Breast epithelium (tissue), 4 donors: ENCODE measurements around the gene EPHA5. TPM values are rescaled to one million over a fixed set of nuclear protein-coding genes. Genes with fewer than 3 reads are reported as not detected.

Experiments
- DNase-seq, 2 donors: peaks; one replicate each; pipeline ENCODE4 v3.0.0-alpha.2; 2019; ENCODE audit warnings: low spot score in 2 of 2
- H3K27ac ChIP-seq, 2 donors: fragments of 200-600 bp; sonication (generic) in 1 of 2; one replicate each; pipeline ENCODE4 v1.5.1; 2016 to 2019; ENCODE audit warnings: mild to moderate bottlenecking in 1 of 2
- H3K27me3 ChIP-seq, 2 donors: fragments of 200-600 bp; sonication (generic) in 1 of 2; one replicate each; pipeline versions ENCODE4 v1.5.1 to v1.6.0; 2017 to 2019; ENCODE audit warnings: control low read depth in 1 of 2, mild to moderate bottlenecking in 1 of 2
- H3K36me3 ChIP-seq: fragments of 200-600 bp; one replicate; pipeline ENCODE4 v1.5.1; 2019
- H3K4me1 ChIP-seq, 2 donors: fragments of 200-600 bp; sonication (generic); one replicate each; pipeline ENCODE4 v1.5.1; 2016 to 2019; ENCODE audit warnings: control low read depth in 1 of 2
- H3K4me3 ChIP-seq, 3 donors: fragments of 200-600 bp; sonication (generic); 1 replicate in 2 of 3; 2 replicates in 1 of 3; pipeline ENCODE4 v1.5.1; 2016 to 2019; ENCODE audit warnings: mild to moderate bottlenecking in 3 of 3, moderate library complexity in 2 of 3
- H3K9me3 ChIP-seq, 2 donors: fragments of 200-600 bp; sonication (generic) in 1 of 2; one replicate each; pipeline ENCODE4 v1.5.1; 2016 to 2019; ENCODE audit warnings: control low read depth in 1 of 2
- POLR2A ChIP-seq: fragments of 450-650 bp; IDR thresholded peaks from one replicate; pipeline ENCODE4 v1.6.1; 2016; ENCODE audit warnings: antibody characterized with exemption, mild to moderate bottlenecking, moderate library complexity
- POLR2AphosphoS5 ChIP-seq, 3 donors: sonication (generic); formaldehyde crosslinking; IDR thresholded peaks; one replicate each; pipeline ENCODE4 v1.6.1; 2017; ENCODE audit warnings: antibody characterized with exemption in 3 of 3
- intact Hi-C: fragments of 100-400 bp; cut with DNase I; formaldehyde crosslinking; loops from one replicate; pipeline ENCODE4 v1.15.1; 2023; ENCODE audit warnings: low total_unique reads
- total RNA-seq, 3 donors: library from RNA; depleted of rRNA; stranded (reverse); fragments of >200 nt; gene quantifications; one replicate each; pipeline ENCODE4 v1.1.0, GENCODE V29; 2016
- TF ChIP-seq, protein P1 (sequence below), 3 donors: fragments of 450-650 bp; IDR thresholded peaks; one replicate each; pipeline ENCODE4 v1.5.1; 2016 to 2017; ENCODE audit warnings: antibody characterized with exemption in 3 of 3, mild to moderate bottlenecking in 3 of 3, moderate library complexity in 3 of 3

Gene EPHA5
- total RNA-seq, 3 donors from 2014 or later: 0.16 to 0.29 TPM; not detected in 1

DNA sequence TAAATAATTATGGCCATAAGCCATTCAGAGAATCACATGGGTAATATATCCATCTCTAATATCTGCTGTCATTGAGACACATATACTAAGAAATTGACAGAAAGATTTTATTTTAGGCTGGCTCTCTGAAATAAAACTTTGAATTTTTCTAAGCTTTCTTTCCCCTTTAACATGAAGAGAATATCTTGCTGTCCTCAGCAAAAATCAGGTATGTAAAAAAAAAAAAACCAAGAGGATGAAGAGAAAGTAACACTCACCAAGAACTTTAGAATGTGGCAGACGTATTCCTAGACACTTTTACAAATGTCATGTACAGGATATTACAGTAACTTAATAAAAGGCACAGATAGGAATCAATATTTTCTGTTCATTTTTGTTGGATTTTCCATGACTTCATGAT lies 65.8 kb downstream of the EPHA5 start:
- Histone ChIP-seq H3K27ac (no peak overlapping the region), H3K36me3 (no peaks in the 10 kb centered on the region), H3K4me1 (no peaks in the 10 kb centered on the region), H3K4me3 (no peak overlapping the region), H3K9me3 (no peaks in the 10 kb centered on the region), H3K27me3 (no peaks in the 10 kb centered on the region)
- no peak for DNase-seq
- intact Hi-C loops: no loop called here
- TF ChIP-seq POLR2A: no peak
- TF ChIP-seq, protein P1, sequence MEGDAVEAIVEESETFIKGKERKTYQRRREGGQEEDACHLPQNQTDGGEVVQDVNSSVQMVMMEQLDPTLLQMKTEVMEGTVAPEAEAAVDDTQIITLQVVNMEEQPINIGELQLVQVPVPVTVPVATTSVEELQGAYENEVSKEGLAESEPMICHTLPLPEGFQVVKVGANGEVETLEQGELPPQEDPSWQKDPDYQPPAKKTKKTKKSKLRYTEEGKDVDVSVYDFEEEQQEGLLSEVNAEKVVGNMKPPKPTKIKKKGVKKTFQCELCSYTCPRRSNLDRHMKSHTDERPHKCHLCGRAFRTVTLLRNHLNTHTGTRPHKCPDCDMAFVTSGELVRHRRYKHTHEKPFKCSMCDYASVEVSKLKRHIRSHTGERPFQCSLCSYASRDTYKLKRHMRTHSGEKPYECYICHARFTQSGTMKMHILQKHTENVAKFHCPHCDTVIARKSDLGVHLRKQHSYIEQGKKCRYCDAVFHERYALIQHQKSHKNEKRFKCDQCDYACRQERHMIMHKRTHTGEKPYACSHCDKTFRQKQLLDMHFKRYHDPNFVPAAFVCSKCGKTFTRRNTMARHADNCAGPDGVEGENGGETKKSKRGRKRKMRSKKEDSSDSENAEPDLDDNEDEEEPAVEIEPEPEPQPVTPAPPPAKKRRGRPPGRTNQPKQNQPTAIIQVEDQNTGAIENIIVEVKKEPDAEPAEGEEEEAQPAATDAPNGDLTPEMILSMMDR (IDR thresholded peaks at IDR 0.05): no peak
- TF ChIP-seq POLR2AphosphoS5 (IDR thresholded peaks at IDR 0.05): no peak

DNA sequence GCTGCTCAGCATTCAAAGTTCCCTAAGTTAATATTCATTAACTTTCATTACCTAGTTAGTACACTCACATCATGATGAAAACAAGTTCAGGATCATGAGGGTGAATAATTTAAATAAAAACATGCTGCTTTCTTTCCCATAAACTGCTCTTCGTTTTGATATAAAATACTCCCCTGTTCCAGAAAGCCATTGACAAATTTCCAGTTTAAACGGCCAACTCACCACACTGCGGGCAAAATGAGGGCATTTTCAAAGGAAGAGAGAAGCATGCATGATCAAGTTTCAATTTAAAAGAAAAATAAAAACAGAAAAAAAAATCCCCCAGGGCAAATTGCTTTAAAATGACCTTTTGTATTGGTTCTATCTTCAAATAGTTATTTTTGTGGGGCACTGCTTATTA lies 69.6 kb downstream of the EPHA5 start:
- no peak for TF ChIP-seq POLR2AphosphoS5 (IDR thresholded peaks at IDR 0.05)
- no peak for TF ChIP-seq POLR2A
- TF ChIP-seq, protein P1 (IDR thresholded peaks at IDR 0.05): no peak
- intact Hi-C loops: no loop called here

DNA sequence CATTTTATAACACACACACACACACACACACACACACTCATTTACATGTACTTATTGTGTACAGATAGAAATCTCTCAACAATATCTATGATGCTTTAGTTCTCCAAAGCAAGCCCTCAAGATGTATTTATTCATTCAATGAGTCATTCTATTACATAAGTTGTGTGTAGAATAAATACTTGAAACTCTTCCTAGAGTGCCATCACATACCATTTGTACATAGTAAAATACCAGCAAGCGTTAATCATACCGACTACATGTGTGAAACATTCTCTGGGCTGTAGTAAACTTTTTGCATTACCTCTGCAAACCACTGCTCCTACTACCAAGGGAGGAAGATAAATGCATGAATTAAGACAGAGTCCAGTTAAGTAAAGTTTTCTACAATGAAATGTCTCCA lies 70.9 kb downstream of the EPHA5 start:
- DNase-seq: no peak
- Histone ChIP-seq H3K27me3 (no peaks in the 10 kb centered on the region), H3K9me3 (no peaks in the 10 kb centered on the region), H3K36me3 (no peaks in the 10 kb centered on the region), H3K4me3 (no peak overlapping the region), H3K4me1 (no peaks in the 10 kb centered on the region), H3K27ac (no peak overlapping the region)
- TF ChIP-seq POLR2AphosphoS5 (IDR thresholded peaks at IDR 0.05): no peak
- TF ChIP-seq POLR2A: no peak
- TF ChIP-seq, protein P1 (IDR thresholded peaks at IDR 0.05): no peak
- intact Hi-C loops: no loop called here

More for the DNA sequence above, 69.6 kb downstream of the EPHA5 start:
- no peaks in the 10 kb centered on the region for H3K27me3 ChIP-seq
- no peak overlapping the region for H3K27ac ChIP-seq
- no peak overlapping the region for H3K4me3 ChIP-seq
- H3K9me3 ChIP-seq: no peaks in the 10 kb centered on the region
- H3K4me1 ChIP-seq: no peaks in the 10 kb centered on the region
- DNase-seq: no peak
- H3K36me3 ChIP-seq: no peaks in the 10 kb centered on the region

DNA sequence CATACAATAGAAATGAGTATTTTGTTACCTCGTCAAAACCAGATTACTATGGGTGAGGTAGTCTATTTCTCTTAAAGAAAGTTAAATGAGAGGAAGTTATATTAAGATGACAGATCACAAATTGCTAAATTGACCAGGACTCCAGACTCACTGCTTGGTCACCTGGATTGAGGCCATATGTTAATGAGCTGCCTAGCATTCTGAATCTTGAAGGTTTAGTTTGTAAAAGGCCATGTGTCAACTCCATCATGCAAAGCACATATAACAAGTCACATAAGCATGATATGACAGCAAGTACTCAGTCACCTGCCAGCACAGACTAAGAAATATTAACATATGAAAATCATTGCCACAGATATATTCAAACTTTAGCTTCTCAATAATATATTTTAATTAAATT lies 72.6 kb downstream of the EPHA5 start:
- Histone ChIP-seq H3K27ac (no peak overlapping the region), H3K4me3 (no peak overlapping the region), H3K9me3 (no peaks in the 10 kb centered on the region), H3K27me3 (no peaks in the 10 kb centered on the region), H3K36me3 (no peaks in the 10 kb centered on the region), H3K4me1 (no peaks in the 10 kb centered on the region)
- no peak for DNase-seq
- intact Hi-C loops: no loop called here
- TF ChIP-seq POLR2AphosphoS5 (IDR thresholded peaks at IDR 0.05): no peak
- TF ChIP-seq, protein P1 (IDR thresholded peaks at IDR 0.05): no peak

DNA sequence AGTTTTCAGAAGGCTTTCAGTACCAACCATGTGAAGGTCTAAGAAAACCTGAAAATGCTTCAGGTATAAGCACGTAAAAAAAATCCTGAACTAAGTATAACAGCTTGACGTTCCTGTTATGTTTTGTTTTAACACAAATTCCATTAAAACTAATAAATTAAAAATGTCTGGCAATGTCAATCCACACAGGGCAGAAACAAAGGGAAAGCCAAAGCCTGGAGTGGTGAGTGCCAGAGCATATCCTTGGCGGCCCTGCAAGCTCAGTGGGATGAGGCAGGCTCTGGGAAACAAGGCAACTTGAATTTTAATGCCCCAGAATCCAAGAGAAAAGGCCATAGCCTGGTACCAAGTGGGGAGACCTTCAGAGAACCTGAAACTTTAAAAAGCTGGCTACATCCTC lies 78.2 kb downstream of the EPHA5 start:
- intact Hi-C loops: no loop called here
- no peak overlapping the region for H3K4me3 ChIP-seq
- no peak overlapping the region for H3K27ac ChIP-seq

More for the DNA sequence above, 78.2 kb downstream of the EPHA5 start:
- no peaks in the 10 kb centered on the region for H3K9me3 ChIP-seq
- no peaks in the 10 kb centered on the region for H3K36me3 ChIP-seq
- no peaks in the 10 kb centered on the region for H3K27me3 ChIP-seq
- H3K4me1 ChIP-seq: no peaks in the 10 kb centered on the region
- no peak for DNase-seq
- TF ChIP-seq POLR2A: no peak
- TF ChIP-seq, protein P1 (IDR thresholded peaks at IDR 0.05): no peak
- no peak for TF ChIP-seq POLR2AphosphoS5 (IDR thresholded peaks at IDR 0.05)
